ENCODE data around the gene RSF1. TPM values are rescaled to one million over a fixed set of nuclear protein-coding genes. Genes with fewer than 3 reads are reported as not detected.
A peak's percentile ranks its signal among the peaks of the same experiment; 100 is the strongest.

The RSF1 gene
- total RNA-seq, 1 donor from 2014 or later, result 40.6 TPM

DNA sequence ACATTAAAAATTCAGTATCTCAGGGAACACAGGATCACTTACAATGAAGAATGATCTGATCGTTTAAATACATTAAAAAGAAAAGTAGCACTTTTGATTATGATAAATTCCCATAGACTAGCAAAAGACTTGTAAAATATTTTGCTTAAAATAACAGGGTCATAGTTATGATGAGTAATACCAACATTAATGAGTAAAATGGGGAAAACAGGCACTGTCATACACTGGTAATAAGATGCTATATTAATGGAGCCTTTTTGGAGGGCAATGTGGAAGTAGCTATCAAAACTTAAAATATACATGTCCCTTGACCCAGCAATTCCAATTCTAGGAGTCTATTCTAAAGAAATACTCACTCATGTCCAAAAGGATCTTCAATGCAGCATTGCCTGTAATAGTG lies 121.1 kb downstream of the RSF1 start:
- no peaks in the 10 kb centered on the region for H3K9me3 ChIP-seq (replicated peaks)
- TF ChIP-seq, protein P1, sequence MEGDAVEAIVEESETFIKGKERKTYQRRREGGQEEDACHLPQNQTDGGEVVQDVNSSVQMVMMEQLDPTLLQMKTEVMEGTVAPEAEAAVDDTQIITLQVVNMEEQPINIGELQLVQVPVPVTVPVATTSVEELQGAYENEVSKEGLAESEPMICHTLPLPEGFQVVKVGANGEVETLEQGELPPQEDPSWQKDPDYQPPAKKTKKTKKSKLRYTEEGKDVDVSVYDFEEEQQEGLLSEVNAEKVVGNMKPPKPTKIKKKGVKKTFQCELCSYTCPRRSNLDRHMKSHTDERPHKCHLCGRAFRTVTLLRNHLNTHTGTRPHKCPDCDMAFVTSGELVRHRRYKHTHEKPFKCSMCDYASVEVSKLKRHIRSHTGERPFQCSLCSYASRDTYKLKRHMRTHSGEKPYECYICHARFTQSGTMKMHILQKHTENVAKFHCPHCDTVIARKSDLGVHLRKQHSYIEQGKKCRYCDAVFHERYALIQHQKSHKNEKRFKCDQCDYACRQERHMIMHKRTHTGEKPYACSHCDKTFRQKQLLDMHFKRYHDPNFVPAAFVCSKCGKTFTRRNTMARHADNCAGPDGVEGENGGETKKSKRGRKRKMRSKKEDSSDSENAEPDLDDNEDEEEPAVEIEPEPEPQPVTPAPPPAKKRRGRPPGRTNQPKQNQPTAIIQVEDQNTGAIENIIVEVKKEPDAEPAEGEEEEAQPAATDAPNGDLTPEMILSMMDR (IDR thresholded peaks at IDR 0.05; ENCODE audit: borderline replicate concordance), result no peak
- DNase-seq, result no peak
- H3K36me3 ChIP-seq, result peaks cover 45% of the 10 kb centered on the region
- H3K4me1 ChIP-seq, result peaks cover 7% of the 10 kb centered on the region
- no peaks in the 10 kb centered on the region for H3K27me3 ChIP-seq (ENCODE audit: low read depth)
- intact Hi-C loops (cut with micrococcal nuclease), result no loop called here
- no peak overlapping the region for H3K4me3 ChIP-seq
- H3K27ac ChIP-seq (replicated peaks), result no peak overlapping the region

DNA sequence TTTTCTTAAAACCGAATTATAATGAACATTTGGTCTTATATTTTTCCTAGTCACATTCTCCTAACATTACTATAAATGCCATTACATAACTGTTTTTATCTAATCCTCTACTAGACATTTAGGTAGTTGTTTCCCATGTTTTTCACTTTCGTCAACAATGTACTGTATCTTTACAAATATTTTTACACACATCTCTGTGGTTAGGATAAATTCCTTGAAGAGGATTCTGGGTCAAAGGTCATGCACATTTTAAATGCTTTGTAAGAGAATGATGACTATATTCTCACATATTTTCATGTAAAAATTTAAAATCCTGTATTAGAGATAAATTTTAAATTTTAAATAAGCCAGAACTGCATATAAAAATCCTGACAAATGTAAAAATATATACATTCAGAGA lies 121.6 kb downstream of the RSF1 start:
- Histone ChIP-seq H3K4me1 (peaks cover 7% of the 10 kb centered on the region), H3K4me3 (no peak overlapping the region), H3K9me3 (replicated peaks) (no peaks in the 10 kb centered on the region), H3K27ac (replicated peaks) (no peak overlapping the region), H3K36me3 (peaks cover 45% of the 10 kb centered on the region), H3K27me3 (ENCODE audit: low read depth) (no peaks in the 10 kb centered on the region)
- no peak for DNase-seq
- TF ChIP-seq, protein P1 (IDR thresholded peaks at IDR 0.05; ENCODE audit: borderline replicate concordance), result no peak
- intact Hi-C loops (cut with micrococcal nuclease), result no loop called here

DNA sequence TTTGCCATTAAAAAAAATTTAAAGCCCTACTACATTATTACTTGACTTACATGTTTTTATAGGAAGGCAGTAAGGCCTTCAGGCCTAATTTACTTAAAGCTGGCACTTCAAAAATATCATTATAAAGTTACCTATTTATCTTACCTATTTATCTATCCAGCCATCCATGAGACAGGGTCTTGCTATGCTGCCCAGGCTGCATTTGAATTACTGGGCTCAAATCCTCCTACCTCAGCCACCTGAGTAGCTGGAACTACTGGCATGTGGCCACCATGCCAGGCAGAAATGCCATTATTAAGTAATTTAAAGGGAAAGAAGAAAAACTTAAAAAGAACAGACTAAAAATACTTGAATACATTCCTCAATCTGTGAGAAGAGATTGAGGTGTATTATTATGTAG lies 122.7 kb downstream of the RSF1 start:
- Histone ChIP-seq H3K27me3 (ENCODE audit: low read depth) (no peaks in the 10 kb centered on the region), H3K4me3 (no peak overlapping the region), H3K27ac (replicated peaks) (no peak overlapping the region), H3K4me1 (peaks cover 7% of the 10 kb centered on the region), H3K36me3 (peaks cover 52% of the 10 kb centered on the region), H3K9me3 (replicated peaks) (no peaks in the 10 kb centered on the region)
- intact Hi-C loops (cut with micrococcal nuclease), result no loop called here
- DNase-seq, result no peak
- TF ChIP-seq, protein P1 (IDR thresholded peaks at IDR 0.05; ENCODE audit: borderline replicate concordance), result no peak

DNA sequence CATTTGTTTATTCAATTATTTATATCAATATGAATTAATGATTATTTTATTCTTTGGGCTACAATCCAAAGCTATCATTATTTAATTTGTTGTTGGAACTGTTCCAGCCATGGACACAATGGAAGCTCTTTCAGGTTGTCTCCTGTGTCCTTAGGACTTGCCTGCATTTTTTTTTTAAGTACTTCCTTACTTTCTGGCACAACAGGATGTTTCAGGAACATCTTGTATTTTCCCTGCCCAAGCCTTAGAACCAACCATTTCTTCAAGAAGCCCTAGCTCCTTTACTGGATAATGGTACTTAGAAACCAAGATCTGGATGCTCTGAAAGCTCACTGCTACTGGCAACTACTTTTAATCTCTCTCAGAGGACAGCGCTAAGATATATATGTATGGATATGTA lies 125.1 kb downstream of the RSF1 start:
- no peak overlapping the region for H3K4me3 ChIP-seq
- peak overlapping the region; percentile 71 for H3K27ac ChIP-seq (replicated peaks)
- peaks cover 59% of the 10 kb centered on the region for H3K36me3 ChIP-seq
- peaks cover 7% of the 10 kb centered on the region for H3K4me1 ChIP-seq
- no peaks in the 10 kb centered on the region for H3K9me3 ChIP-seq (replicated peaks)
- H3K27me3 ChIP-seq (ENCODE audit: low read depth), result no peaks in the 10 kb centered on the region
- TF ChIP-seq, protein P1 (IDR thresholded peaks at IDR 0.05; ENCODE audit: borderline replicate concordance), result no peak
- intact Hi-C loops (cut with micrococcal nuclease), result no loop called here
- DNase-seq, result no peak

DNA sequence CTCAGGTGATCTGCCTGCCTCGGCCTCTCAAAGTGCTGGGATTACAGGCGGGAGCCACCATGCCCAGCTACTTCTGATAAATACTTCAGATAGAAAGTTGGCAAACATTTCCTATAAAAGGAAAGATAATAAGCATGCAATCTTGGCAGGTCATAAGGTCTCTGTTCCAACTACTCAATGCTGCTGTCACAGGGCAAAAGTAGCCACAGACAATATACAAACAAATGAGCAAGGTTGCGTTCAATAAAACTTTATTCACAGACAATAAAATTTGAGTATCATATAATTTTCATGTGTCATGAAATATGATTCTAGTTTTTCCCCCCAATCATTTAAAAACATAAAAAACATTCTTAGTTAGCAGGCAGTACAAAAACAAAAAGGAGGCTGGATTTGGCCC lies 129.9 kb downstream of the RSF1 start:
- TF ChIP-seq, protein P1 (IDR thresholded peaks at IDR 0.05; ENCODE audit: borderline replicate concordance), result no peak
- no peaks in the 10 kb centered on the region for H3K9me3 ChIP-seq (replicated peaks)
- H3K4me1 ChIP-seq, result peaks cover under 1% of the 10 kb centered on the region
- H3K4me3 ChIP-seq, result no peak overlapping the region
- DNase-seq, result no peak
- peaks cover 61% of the 10 kb centered on the region for H3K36me3 ChIP-seq
- no peaks in the 10 kb centered on the region for H3K27me3 ChIP-seq (ENCODE audit: low read depth)
- no peak overlapping the region for H3K27ac ChIP-seq (replicated peaks)
- intact Hi-C loops (cut with micrococcal nuclease), result no loop called here

DNA sequence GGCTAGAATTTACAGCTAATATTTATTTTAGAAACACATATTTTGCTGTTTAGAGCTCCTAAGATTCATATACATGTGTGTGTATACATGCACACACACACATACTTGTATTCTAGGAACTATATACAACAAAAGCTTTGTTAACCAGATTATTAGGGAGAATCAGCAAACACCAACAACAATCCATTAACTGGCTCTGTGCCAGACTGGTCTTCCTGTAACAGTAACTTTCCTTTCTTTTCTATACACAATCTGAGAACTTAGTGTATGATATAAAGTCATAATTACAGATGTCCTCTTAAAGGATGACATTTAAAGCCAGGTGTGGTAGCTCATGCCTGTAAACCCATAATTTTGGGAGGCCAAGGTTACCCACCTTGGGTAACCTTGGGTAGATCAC lies 133.4 kb downstream of the RSF1 start:
- H3K9me3 ChIP-seq (replicated peaks), result no peaks in the 10 kb centered on the region

More for the DNA sequence above, 133.4 kb downstream of the RSF1 start:
- Histone ChIP-seq H3K27ac (replicated peaks) (no peak overlapping the region), H3K36me3 (peaks cover 77% of the 10 kb centered on the region), H3K27me3 (ENCODE audit: low read depth) (no peaks in the 10 kb centered on the region), H3K4me3 (no peak overlapping the region), H3K4me1 (no peaks in the 10 kb centered on the region)
- intact Hi-C loops (cut with micrococcal nuclease), result no loop called here
- DNase-seq, result no peak
- TF ChIP-seq, protein P1 (IDR thresholded peaks at IDR 0.05; ENCODE audit: borderline replicate concordance), result no peak
